MM.1S (cell line): ENCODE measurements around the gene DHRS12.

Experiments
- CTCF ChIP-seq: fragments of 300-600 bp; sonication (generic); IDR thresholded peaks from 2 replicates; pipeline ENCODE4 v1.5.1; 2016; ENCODE audit warnings: antibody characterized with exemption, low read length, mixed read lengths
- EZH2 ChIP-seq: fragments of 300-600 bp; sonication (generic); optimal IDR thresholded peaks from 2 replicates; pipeline ENCODE3; 2017; ENCODE audit warnings: low read depth, mild to moderate bottlenecking, antibody characterized with exemption, low read length, mixed read lengths

DNA sequence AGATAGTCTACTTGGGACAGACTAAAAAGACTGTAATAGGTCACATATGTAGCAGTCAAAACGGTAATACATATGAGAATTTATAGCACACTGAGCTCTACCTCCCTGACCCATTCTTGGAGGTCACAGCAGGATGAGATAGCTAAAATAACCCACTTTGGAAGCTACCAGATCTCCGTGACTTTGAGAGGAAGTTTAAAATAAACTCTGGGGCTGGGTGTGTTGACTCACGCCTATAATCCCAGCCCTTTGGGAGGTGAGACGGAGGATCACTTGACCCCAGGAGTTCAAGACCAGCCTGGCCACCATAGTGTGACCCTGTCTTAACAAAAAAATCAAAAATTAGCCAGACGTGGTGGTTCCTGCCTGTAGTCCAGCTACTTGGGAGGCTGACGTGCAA lies 45.3 kb downstream of the DHRS12 start:
- TF ChIP-seq CTCF (no peak), EZH2 (no peak)
